Common myeloid progenitor, CD34-positive (primary cell): ENCODE measurements around the gene GFAP.

Experiments
- CTCF ChIA-PET: fragments of 350-600 bp; sonication (Branson Sonifier 250); formaldehyde crosslinking; loops from one replicate; lab custom pipeline; 2021; ENCODE audit warnings: antibody characterized with exemption; lab: Charles Lee
- POLR2A ChIA-PET: fragments of 350-600 bp; sonication (Branson Sonifier 250); formaldehyde crosslinking; loops from one replicate; lab custom pipeline; 2021; ENCODE audit warnings: antibody characterized with exemption; lab: Charles Lee
- DNase-seq, 3 donors: peaks; one replicate each; pipeline versions ENCODE4 v3.0.0 to v3.0.0-alpha.2; 2013
- H3K27ac ChIP-seq, 2 experiments: 1 replicate in 1 of 2; 2 replicates in 1 of 2; pipeline ENCODE4 v1.7.0; 2013; ENCODE audit warnings: inconsistent platforms in 2 of 2, low read length in 2 of 2, mild to moderate bottlenecking in 2 of 2, low read depth in 1 of 2, moderate library complexity in 1 of 2; ENCODE audit not compliant: severe bottlenecking in 2 of 2, insufficient read depth in 1 of 2, poor library complexity in 1 of 2
- H3K27me3 ChIP-seq, 5 experiments: replicated peaks in 2 of 5; 1 replicate in 3 of 5; 2 replicates in 2 of 5; pipeline versions ENCODE4 v1.6.1 to v1.7.0; 2013; ENCODE audit warnings: low read length in 4 of 5, mild to moderate bottlenecking in 2 of 5, moderate library complexity in 2 of 5, inconsistent platforms in 1 of 5; ENCODE audit not compliant: insufficient read depth in 5 of 5, control insufficient read depth in 4 of 5
- H3K36me3 ChIP-seq, 4 experiments: 1 replicate in 2 of 4; 2 replicates in 2 of 4; pipeline versions ENCODE4 v1.6.1 to v1.7.0; 2013; ENCODE audit warnings: low read length in 3 of 4, control low read depth in 1 of 4, mild to moderate bottlenecking in 1 of 4; ENCODE audit not compliant: control insufficient read depth in 4 of 4, insufficient read depth in 4 of 4
- H3K4me1 ChIP-seq, 4 experiments: 1 replicate in 3 of 4; 2 replicates in 1 of 4; pipeline versions ENCODE4 v1.6.1 to v1.7.1; 2013; ENCODE audit warnings: low read length in 3 of 4, mild to moderate bottlenecking in 3 of 4, control low read depth in 1 of 4, inconsistent platforms in 1 of 4, moderate library complexity in 1 of 4; ENCODE audit not compliant: control insufficient read depth in 4 of 4, insufficient read depth in 4 of 4; ENCODE audit errors: control extremely low read depth in 1 of 4
- H3K4me3 ChIP-seq, 7 experiments: 1 replicate in 4 of 7; 2 replicates in 3 of 7; pipeline versions ENCODE4 v1.5.1 to v1.7.0; 2013; ENCODE audit warnings: mild to moderate bottlenecking in 7 of 7, low read length in 6 of 7, moderate library complexity in 6 of 7, inconsistent platforms in 2 of 7, low read depth in 2 of 7, control low read depth in 1 of 7; ENCODE audit not compliant: insufficient read depth in 4 of 7, control insufficient read depth in 1 of 7; ENCODE audit errors: extremely low read depth in 1 of 7
- H3K9me3 ChIP-seq, 5 experiments: 1 replicate in 4 of 5; 2 replicates in 1 of 5; pipeline versions ENCODE4 v1.6.1 to v1.7.1; 2013; ENCODE audit warnings: low read length in 4 of 5, mild to moderate bottlenecking in 2 of 5, inconsistent platforms in 1 of 5, low read depth in 1 of 5, moderate library complexity in 1 of 5; ENCODE audit not compliant: control insufficient read depth in 4 of 5, insufficient read depth in 2 of 5; ENCODE audit errors: control extremely low read depth in 1 of 5
- WGBS: methylation state at CpG from one replicate; pipeline ENCODE4 v1.1.5; 2013; ENCODE audit not compliant: insufficient coverage; 5-methylcytosine and 5-hydroxymethylcytosine counted together

The GFAP gene

GRCh38 chr17:44854192-44854591 lies 61.1 kb downstream of the GFAP start:
- DNase-seq = no peak
- H3K27ac ChIP-seq = no peak overlapping the region
- H3K4me3 ChIP-seq = no peak overlapping the region
- H3K36me3 ChIP-seq = peaks cover 32 to 87% (median 72%) of the 10 kb centered on the region in 4 experiments
- H3K27me3 ChIP-seq = no peaks in the 10 kb centered on the region
- ChIA-PET POLR2A (no interaction called here), CTCF (interaction anchor here (1.8 kb wide), 1 partner anchor 25 kb away, joined by 4 read pairs; no protein-coding TSS in a partner anchor)
- H3K9me3 ChIP-seq = no peaks in the 10 kb centered on the region
- H3K4me1 ChIP-seq = peaks cover 0 to 2% (median 0%) of the 10 kb centered on the region in 4 experiments
- WGBS = 95% methylated on average over 3 of the region's 5 CpGs
